GM12892 (cell line): ENCODE data around the gene MUC5AC.

Experiments
- POLR2A ChIP-seq: IDR thresholded peaks from 2 replicates; pipeline ENCODE4 v1.6.1; 2011; ENCODE audit warnings: low read depth, low read length, control low read depth
- POLR2AphosphoS5 ChIP-seq: IDR thresholded peaks from 2 replicates; pipeline ENCODE4 v1.6.1; 2011; ENCODE audit warnings: low read depth, low read length, control low read depth

DNA sequence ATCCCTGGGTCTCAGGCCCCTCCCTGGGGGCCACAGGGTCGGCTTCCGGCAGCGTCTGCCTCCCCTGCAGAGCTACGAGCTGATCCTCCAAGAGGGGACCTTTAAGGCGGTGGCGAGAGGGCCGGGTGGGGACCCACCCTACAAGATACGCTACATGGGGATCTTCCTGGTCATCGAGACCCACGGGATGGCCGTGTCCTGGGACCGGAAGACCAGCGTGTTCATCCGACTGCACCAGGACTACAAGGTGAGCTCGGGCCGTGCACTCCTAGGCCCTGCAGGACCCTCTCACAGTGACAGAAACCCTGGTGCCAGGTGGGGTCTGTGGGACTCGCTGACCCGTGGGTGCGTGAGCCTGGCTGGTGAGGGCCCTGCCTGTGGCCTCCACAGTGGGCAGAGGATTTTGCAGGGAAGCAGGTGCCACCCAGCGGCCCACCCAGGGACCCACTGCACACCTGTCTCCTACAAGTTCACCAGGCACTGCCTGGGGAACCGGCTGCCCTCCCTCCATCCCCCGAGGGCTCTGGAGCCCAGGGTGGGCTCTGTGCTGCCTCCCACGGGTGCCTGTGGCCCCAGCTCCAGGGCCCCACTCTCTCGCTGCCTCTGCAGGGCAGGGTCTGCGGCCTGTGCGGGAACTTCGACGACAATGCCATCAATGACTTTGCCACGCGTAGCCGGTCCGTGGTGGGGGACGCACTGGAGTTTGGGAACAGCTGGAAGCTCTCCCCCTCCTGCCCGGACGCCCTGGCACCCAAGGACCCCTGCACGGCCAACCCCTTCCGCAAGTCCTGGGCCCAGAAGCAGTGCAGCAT lies 78.8 kb downstream of the MUC5AC start:
- TF ChIP-seq POLR2AphosphoS5 (no peak), POLR2A (no peak)
